Measurements from ENCODE around the gene CPS1. TPM values are rescaled to one million over a fixed set of nuclear protein-coding genes. Genes with fewer than 3 reads are reported as not detected.

The CPS1 gene
- total and polyA plus RNA-seq, 2 donors (not counting 3 experiments of a cell fraction or from before 2014, with no cell fraction given): 0.18 to 0.53 TPM

GRCh38 chr2:210647151-210647550 is 90.8 kb downstream of the CPS1 start:
- BruUV-seq (replicated peaks): no TSS peak
- H3K4me2 ChIP-seq (ENCODE audit: insufficient read depth, low read length): no peak overlapping the region
- dilution Hi-C loops (cut with MboI; ENCODE audit: extremely low pct_ligation_motif_present, low sequenced_read_pairs) (no loop called here), intact Hi-C loops (cut with micrococcal nuclease) (no loop called here)
- H3K4me3 ChIP-seq (replicated peaks in 1 of 3; ENCODE audit: insufficient read depth in 1 of 3, low read depth in 1 of 3, low read length in 3 of 3): no peak overlapping the region
- H3K4me1 ChIP-seq (ENCODE audit: control insufficient read depth, extremely low read depth, insufficient read depth, low read length): no peaks in the 10 kb centered on the region
- no peak overlapping the region for H2AFZ ChIP-seq (ENCODE audit: low read depth, low read length)
- TF ChIP-seq CTCF (IDR thresholded peaks at IDR 0.05; ENCODE audit: extremely low read depth in 1 of 2, insufficient read depth in 1 of 2, low read depth in 1 of 2, low read length in 2 of 2) (no peak), GATA2 (IDR thresholded peaks at IDR 0.05; ENCODE audit: insufficient read depth, insufficient read length, low read depth, low read length) (no peak), POLR2AphosphoS5 (IDR thresholded peaks at IDR 0.05; ENCODE audit: insufficient read depth, low read depth, low read length) (no peak), JUN (IDR thresholded peaks at IDR 0.05; ENCODE audit: borderline replicate concordance, insufficient read depth, insufficient read length, low read depth) (no peak), MYC (IDR thresholded peaks at IDR 0.05; ENCODE audit: low read depth, low read length) (no peak), POLR2A (IDR thresholded peaks at IDR 0.05; ENCODE audit: low read depth, low read length) (no peak), FOS (IDR thresholded peaks at IDR 0.05; ENCODE audit: borderline replicate concordance, insufficient read depth, low read length) (no peak)
- H3K9me3 ChIP-seq (replicated peaks; ENCODE audit: control insufficient read depth, insufficient read depth, low read length): no peaks in the 10 kb centered on the region
- no peak overlapping the region for H3K9ac ChIP-seq (replicated peaks; ENCODE audit: extremely low read depth, insufficient read depth, low read length)
- no peaks in the 10 kb centered on the region for H3K9me1 ChIP-seq (replicated peaks; ENCODE audit: control insufficient read depth, extremely low read depth, insufficient read depth, low read length)
- no peaks in the 10 kb centered on the region for H3K27me3 ChIP-seq (ENCODE audit: control insufficient read depth in 2 of 2, insufficient read depth in 2 of 2, low read length in 2 of 2)
- no peak overlapping the region for H3K27ac ChIP-seq (ENCODE audit: insufficient read depth, low read depth, low read length)
- no peaks in the 10 kb centered on the region for H3K36me3 ChIP-seq (ENCODE audit: control insufficient read depth in 2 of 2, extremely low read depth in 1 of 2, insufficient read depth in 2 of 2, low read length in 2 of 2)
- FAIRE-seq (no peak), DNase-seq (ENCODE audit: low read depth, low spot score) (no peak)
- ChIA-PET POLR2A (no interaction called here), CTCF (no interaction called here)
- no peaks in the 10 kb centered on the region for H4K20me1 ChIP-seq (replicated peaks; ENCODE audit: control insufficient read depth, extremely low read depth, insufficient read depth, low read length)
- H3K79me2 ChIP-seq (ENCODE audit: control insufficient read depth, insufficient read depth, low read length): no peaks in the 10 kb centered on the region

GRCh38 chr2:210654091-210654490 is 97.7 kb downstream of the CPS1 start:
- FAIRE-seq (no peak), DNase-seq (ENCODE audit: low read depth, low spot score) (no peak)
- intact Hi-C loops (cut with micrococcal nuclease) (no loop called here), dilution Hi-C loops (cut with MboI; ENCODE audit: extremely low pct_ligation_motif_present, low sequenced_read_pairs) (no loop called here)
- no peaks in the 10 kb centered on the region for H3K79me2 ChIP-seq (ENCODE audit: control insufficient read depth, insufficient read depth, low read length)
- no peaks in the 10 kb centered on the region for H3K36me3 ChIP-seq (ENCODE audit: control insufficient read depth in 2 of 2, extremely low read depth in 1 of 2, insufficient read depth in 2 of 2, low read length in 2 of 2)
- H3K27me3 ChIP-seq (ENCODE audit: control insufficient read depth in 2 of 2, insufficient read depth in 2 of 2, low read length in 2 of 2): no peaks in the 10 kb centered on the region
- H3K9me3 ChIP-seq (replicated peaks; ENCODE audit: control insufficient read depth, insufficient read depth, low read length): no peaks in the 10 kb centered on the region
- H3K4me2 ChIP-seq (ENCODE audit: insufficient read depth, low read length): no peak overlapping the region
- no peaks in the 10 kb centered on the region for H3K4me1 ChIP-seq (ENCODE audit: control insufficient read depth, extremely low read depth, insufficient read depth, low read length)
- POLR2A ChIA-PET: no interaction called here
- no peak overlapping the region for H3K4me3 ChIP-seq (replicated peaks in 1 of 3; ENCODE audit: insufficient read depth in 1 of 3, low read depth in 1 of 3, low read length in 3 of 3)
- H3K9ac ChIP-seq (replicated peaks; ENCODE audit: extremely low read depth, insufficient read depth, low read length): no peak overlapping the region
- no TSS peak for BruUV-seq (replicated peaks)
- no peak for TF ChIP-seq GATA2 (IDR thresholded peaks at IDR 0.05; ENCODE audit: insufficient read depth, insufficient read length, low read depth, low read length)
- TF ChIP-seq CTCF (IDR thresholded peaks at IDR 0.05; ENCODE audit: extremely low read depth in 1 of 2, insufficient read depth in 1 of 2, low read depth in 1 of 2, low read length in 2 of 2): no peak
- no peak for TF ChIP-seq JUN (IDR thresholded peaks at IDR 0.05; ENCODE audit: borderline replicate concordance, insufficient read depth, insufficient read length, low read depth)
- no peak for TF ChIP-seq EZH2 (IDR thresholded peaks at IDR 0.05; ENCODE audit: borderline replicate concordance, low read depth, low read length, severe bottlenecking)
- TF ChIP-seq MAX (IDR thresholded peaks at IDR 0.05; ENCODE audit: insufficient read depth, insufficient read length): no peak
- TF ChIP-seq POLR2A (IDR thresholded peaks at IDR 0.05; ENCODE audit: low read depth, low read length): no peak
- no peak for TF ChIP-seq FOS (IDR thresholded peaks at IDR 0.05; ENCODE audit: borderline replicate concordance, insufficient read depth, low read length)
- TF ChIP-seq POLR2AphosphoS5 (IDR thresholded peaks at IDR 0.05; ENCODE audit: insufficient read depth, low read depth, low read length): no peak
- TF ChIP-seq MYC (IDR thresholded peaks at IDR 0.05; ENCODE audit: low read depth, low read length): no peak
- no peaks in the 10 kb centered on the region for H3K9me1 ChIP-seq (replicated peaks; ENCODE audit: control insufficient read depth, extremely low read depth, insufficient read depth, low read length)
- CTCF ChIA-PET: no interaction called here
- H3K27ac ChIP-seq (ENCODE audit: insufficient read depth, low read depth, low read length): no peak overlapping the region
- no peaks in the 10 kb centered on the region for H4K20me1 ChIP-seq (replicated peaks; ENCODE audit: control insufficient read depth, extremely low read depth, insufficient read depth, low read length)
- no peak overlapping the region for H2AFZ ChIP-seq (ENCODE audit: low read depth, low read length)
